ENCODE results near the gene SPRED1.

The SPRED1 gene

DNA sequence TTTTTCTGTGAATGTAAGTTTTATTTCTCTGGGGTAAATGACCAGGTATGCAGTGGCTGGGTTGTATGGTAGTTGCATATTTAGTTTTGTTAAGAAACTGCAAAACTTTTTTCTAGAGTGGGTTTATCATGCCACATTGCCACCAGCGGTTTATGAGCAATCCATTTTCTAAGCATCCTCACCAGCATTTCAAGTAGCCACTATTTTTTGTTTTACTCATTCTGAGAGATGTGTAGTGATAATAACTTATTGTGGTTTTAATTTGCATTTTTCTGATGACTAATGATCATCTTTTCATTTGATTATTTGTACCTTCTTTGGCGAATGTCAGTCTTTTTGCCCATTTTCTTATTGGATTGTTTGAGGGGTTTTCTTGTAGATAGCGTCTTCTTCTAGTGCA is 56.2 kb downstream of the SPRED1 start:
- Histone ChIP-seq H3K27me3 (ENCODE audit: insufficient read depth, poor library complexity, severe bottlenecking) (peaks cover 4% of the 10 kb centered on the region), H3K27ac (replicated peaks) (no peak overlapping the region), H3K4me3 (replicated peaks; ENCODE audit: insufficient read depth, low read length) (no peak overlapping the region)
- no peak for TF ChIP-seq GABPA (IDR thresholded peaks at IDR 0.05; ENCODE audit: low read depth)
- no peak for TF ChIP-seq SPI1 (IDR thresholded peaks at IDR 0.05; ENCODE audit: borderline replicate concordance, low read depth)
- TF ChIP-seq POLR2AphosphoS5 (IDR thresholded peaks at IDR 0.05; ENCODE audit: low read depth), result no peak
- TF ChIP-seq, protein P1, sequence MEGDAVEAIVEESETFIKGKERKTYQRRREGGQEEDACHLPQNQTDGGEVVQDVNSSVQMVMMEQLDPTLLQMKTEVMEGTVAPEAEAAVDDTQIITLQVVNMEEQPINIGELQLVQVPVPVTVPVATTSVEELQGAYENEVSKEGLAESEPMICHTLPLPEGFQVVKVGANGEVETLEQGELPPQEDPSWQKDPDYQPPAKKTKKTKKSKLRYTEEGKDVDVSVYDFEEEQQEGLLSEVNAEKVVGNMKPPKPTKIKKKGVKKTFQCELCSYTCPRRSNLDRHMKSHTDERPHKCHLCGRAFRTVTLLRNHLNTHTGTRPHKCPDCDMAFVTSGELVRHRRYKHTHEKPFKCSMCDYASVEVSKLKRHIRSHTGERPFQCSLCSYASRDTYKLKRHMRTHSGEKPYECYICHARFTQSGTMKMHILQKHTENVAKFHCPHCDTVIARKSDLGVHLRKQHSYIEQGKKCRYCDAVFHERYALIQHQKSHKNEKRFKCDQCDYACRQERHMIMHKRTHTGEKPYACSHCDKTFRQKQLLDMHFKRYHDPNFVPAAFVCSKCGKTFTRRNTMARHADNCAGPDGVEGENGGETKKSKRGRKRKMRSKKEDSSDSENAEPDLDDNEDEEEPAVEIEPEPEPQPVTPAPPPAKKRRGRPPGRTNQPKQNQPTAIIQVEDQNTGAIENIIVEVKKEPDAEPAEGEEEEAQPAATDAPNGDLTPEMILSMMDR (IDR thresholded peaks at IDR 0.05; ENCODE audit: insufficient read depth, low read length), result no peak
- no peak for TF ChIP-seq REST (IDR thresholded peaks at IDR 0.05; ENCODE audit: insufficient replicate concordance, low read depth)
- no peak for DNase-seq (ENCODE audit: low read depth in 1 of 2, low spot score in 1 of 2)

- peaks cover 4% of the 10 kb centered on the region for H3K27me3 ChIP-seq (ENCODE audit: insufficient read depth, poor library complexity, severe bottlenecking)
- TF ChIP-seq SPI1 (IDR thresholded peaks at IDR 0.05; ENCODE audit: borderline replicate concordance, low read depth), result no peak
- DNase-seq (ENCODE audit: low read depth in 1 of 2, low spot score in 1 of 2), result no peak
- H3K27ac ChIP-seq (replicated peaks), result no peak overlapping the region
- no peak overlapping the region for H3K4me3 ChIP-seq (replicated peaks; ENCODE audit: insufficient read depth, low read length)
Observed at GRCh38 chr15:38312190-38312589, 59.6 kb downstream of the SPRED1 start.

DNA sequence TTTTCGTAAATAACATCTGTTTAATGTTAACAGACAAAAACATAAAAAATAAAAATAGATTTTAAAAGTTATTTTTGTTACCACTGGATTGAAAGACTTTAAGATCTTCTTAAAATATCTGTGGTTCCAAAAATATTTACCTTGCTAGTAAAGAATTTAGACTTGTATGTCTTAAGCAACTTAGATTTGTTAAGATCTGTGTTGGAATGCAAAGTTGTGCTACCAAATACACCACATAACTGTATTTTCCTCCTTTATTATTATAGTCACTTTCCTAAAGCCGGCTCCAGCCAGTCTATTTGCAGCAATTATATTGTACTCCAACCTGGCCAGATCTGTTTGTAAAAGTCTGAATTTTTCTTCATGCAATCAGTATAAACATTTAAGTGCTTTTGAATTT is 63.7 kb downstream of the SPRED1 start:
- H3K4me3 ChIP-seq (replicated peaks; ENCODE audit: insufficient read depth, low read length), result no peak overlapping the region
- H3K27me3 ChIP-seq (ENCODE audit: insufficient read depth, poor library complexity, severe bottlenecking), result peaks cover 3% of the 10 kb centered on the region
- DNase-seq (ENCODE audit: low read depth in 1 of 2, low spot score in 1 of 2), result no peak
- TF ChIP-seq REST (IDR thresholded peaks at IDR 0.05; ENCODE audit: insufficient replicate concordance, low read depth) (no peak), GABPA (IDR thresholded peaks at IDR 0.05; ENCODE audit: low read depth) (no peak), POLR2AphosphoS5 (IDR thresholded peaks at IDR 0.05; ENCODE audit: low read depth) (no peak), SPI1 (IDR thresholded peaks at IDR 0.05; ENCODE audit: borderline replicate concordance, low read depth) (no peak)
- TF ChIP-seq, protein P1 (IDR thresholded peaks at IDR 0.05; ENCODE audit: insufficient read depth, low read length), result no peak
- H3K27ac ChIP-seq (replicated peaks), result no peak overlapping the region

- no peak overlapping the region for H3K4me3 ChIP-seq (replicated peaks; ENCODE audit: insufficient read depth, low read length)
- no peak for DNase-seq (ENCODE audit: low read depth in 1 of 2, low spot score in 1 of 2)
- no peak overlapping the region for H3K27ac ChIP-seq (replicated peaks)
- TF ChIP-seq SPI1 (IDR thresholded peaks at IDR 0.05; ENCODE audit: borderline replicate concordance, low read depth) (no peak), GABPA (IDR thresholded peaks at IDR 0.05; ENCODE audit: low read depth) (no peak), REST (IDR thresholded peaks at IDR 0.05; ENCODE audit: insufficient replicate concordance, low read depth) (no peak), POLR2AphosphoS5 (IDR thresholded peaks at IDR 0.05; ENCODE audit: low read depth) (no peak)
- TF ChIP-seq, protein P1 (IDR thresholded peaks at IDR 0.05; ENCODE audit: insufficient read depth, low read length), result no peak
- H3K27me3 ChIP-seq (ENCODE audit: insufficient read depth, poor library complexity, severe bottlenecking), result no peaks in the 10 kb centered on the region
Observed at GRCh38 chr15:38320181-38320580, 67.5 kb downstream of the SPRED1 start.

All from HL-60 (cell line).